H1 (cell line): ENCODE data around the gene RTL5.

Source experiments
- ATF3 ChIP-seq: IDR thresholded peaks from 2 replicates; pipeline ENCODE4 v1.6.1; 2011; ENCODE audit warnings: low read depth, mild to moderate bottlenecking, low read length; ENCODE audit not compliant: insufficient read depth
- CBX5 ChIP-seq: fragments of 300-800, 300-1000 bp; sonication (generic); IDR thresholded peaks from 2 replicates; pipeline ENCODE4 v1.7.1; 2016; ENCODE audit warnings: antibody characterized with exemption, low read length, low read depth
- CEBPB ChIP-seq: IDR thresholded peaks from 2 replicates; pipeline ENCODE4 v1.6.1; 2012; ENCODE audit warnings: low read depth, low read length
- CHD1 ChIP-seq: IDR thresholded peaks from 2 replicates; pipeline ENCODE4 v1.6.1; 2012; ENCODE audit warnings: low read depth, low read length, improper control_type of control experiment
- CTBP2 ChIP-seq: IDR thresholded peaks from 2 replicates; pipeline ENCODE4 v1.7.0; 2011; ENCODE audit warnings: borderline replicate concordance, mild to moderate bottlenecking, moderate library complexity, mixed read lengths, low read length; ENCODE audit not compliant: insufficient read depth, insufficient read length
- CTCF ChIP-seq, 3 experiments: IDR thresholded peaks; 1 replicate in 2 of 3; 2 replicates in 1 of 3; pipeline versions ENCODE4 v1.5.1 to v1.6.1; 2011; ENCODE audit warnings: low read length in 3 of 3, mild to moderate bottlenecking in 3 of 3, inconsistent platforms in 2 of 3, low read depth in 1 of 3, moderate library complexity in 1 of 3; ENCODE audit not compliant: insufficient read depth in 1 of 3; ENCODE audit errors: control extremely low read depth in 1 of 3
- EP300 ChIP-seq, 2 experiments: IDR thresholded peaks; 1 replicate in 1 of 2; 2 replicates in 1 of 2; pipeline ENCODE4 v1.6.1; 2011 to 2012; ENCODE audit warnings: low read depth in 2 of 2, low read length in 2 of 2, mild to moderate bottlenecking in 2 of 2, borderline replicate concordance in 1 of 2, inconsistent platforms in 1 of 2, moderate library complexity in 1 of 2
- HDAC2 ChIP-seq, 2 experiments: fragments of 300-600 bp in 1 of 2; sonication (generic) in 1 of 2; IDR thresholded peaks; 2 replicates each; pipeline ENCODE4 v1.6.1; 2011 to 2012; ENCODE audit warnings: low read depth in 2 of 2, low read length in 2 of 2, mild to moderate bottlenecking in 2 of 2, moderate library complexity in 2 of 2, borderline replicate concordance in 1 of 2, inconsistent platforms in 1 of 2
- HDAC6 ChIP-seq: IDR thresholded peaks from one replicate; pipeline ENCODE4 v1.7.1; 2012; ENCODE audit warnings: low read depth, mild to moderate bottlenecking, inconsistent platforms, low read length, moderate library complexity
- POLR2A ChIP-seq, 2 experiments: IDR thresholded peaks; 1 replicate in 1 of 2; 2 replicates in 1 of 2; pipeline ENCODE4 v1.6.1; 2011; ENCODE audit warnings: low read depth in 2 of 2, low read length in 2 of 2, mild to moderate bottlenecking in 2 of 2; ENCODE audit errors: control extremely low read depth in 1 of 2
- RNF2 ChIP-seq: fragments of 200-900, 300-1000 bp; sonication (generic); IDR thresholded peaks from 2 replicates; pipeline ENCODE4 v1.7.1; 2016; ENCODE audit warnings: borderline replicate concordance, low read depth, mild to moderate bottlenecking, antibody characterized with exemption, low read length; ENCODE audit not compliant: poor library complexity, severe bottlenecking; ENCODE audit errors: missing control alignments
- RXRA ChIP-seq: IDR thresholded peaks from 2 replicates; pipeline ENCODE4 v1.6.1; 2011; ENCODE audit warnings: low read depth, mild to moderate bottlenecking, low read length, moderate library complexity; ENCODE audit not compliant: insufficient read depth
- YY1 ChIP-seq: IDR thresholded peaks from 2 replicates; pipeline ENCODE4 v1.6.1; 2011; ENCODE audit warnings: low read depth, mild to moderate bottlenecking, low read length

- TF ChIP-seq RXRA = no peak
- no peak for TF ChIP-seq CTBP2
- no peak for TF ChIP-seq CTCF (IDR thresholded peaks at IDR 0.05; ENCODE audit: control extremely low read depth in 1 of 3, insufficient read depth in 1 of 3, low read depth in 1 of 3, low read length in 3 of 3)
- no peak for TF ChIP-seq CBX5
- no peak for TF ChIP-seq HDAC6
- TF ChIP-seq POLR2A (IDR thresholded peaks at IDR 0.05; ENCODE audit: control extremely low read depth in 1 of 2, low read depth in 2 of 2, low read length in 2 of 2) = no peak
- TF ChIP-seq CHD1 = no peak
- no peak for TF ChIP-seq HDAC2 (IDR thresholded peaks at IDR 0.05; ENCODE audit: borderline replicate concordance in 1 of 2, low read depth in 2 of 2, low read length in 2 of 2)
- no peak for TF ChIP-seq CEBPB
- no peak for TF ChIP-seq EP300 (IDR thresholded peaks at IDR 0.05; ENCODE audit: borderline replicate concordance in 1 of 2, low read depth in 2 of 2, low read length in 2 of 2)
- TF ChIP-seq YY1 = no peak
- no peak for TF ChIP-seq RNF2
- no peak for TF ChIP-seq ATF3
Measured at GRCh38 chrX:72107841-72108595, 23.7 kb downstream of the RTL5 start.
